ENCODE results near the gene GRAP2. TPM values are rescaled to one million over a fixed set of nuclear protein-coding genes. Genes with fewer than 3 reads are reported as not detected.

Gene GRAP2
- total and polyA plus RNA-seq, 2 of the 8 experiments (the other 6 are each of a cell fraction or from before 2014, with no cell fraction given): 0.08 TPM; not detected in 1

DNA sequence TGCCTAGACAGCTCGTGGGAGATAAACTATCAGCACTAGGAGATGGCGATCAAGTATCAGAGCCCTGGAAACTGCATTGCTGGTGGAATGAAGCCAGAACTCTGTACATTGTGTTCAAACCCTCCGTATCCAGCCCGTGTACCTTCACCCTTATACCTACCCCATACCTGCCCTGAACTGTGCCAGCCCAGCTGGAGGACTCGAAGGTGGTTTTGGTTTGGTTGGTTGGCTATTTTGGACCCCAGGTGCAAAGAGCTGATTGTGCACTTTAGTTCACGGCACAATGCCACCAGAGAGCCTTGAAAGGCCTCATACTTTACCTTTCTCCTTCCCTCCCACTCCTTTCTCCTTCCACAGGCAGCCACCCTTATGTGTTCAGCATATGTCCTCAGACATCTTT, 109.9 kb downstream of the GRAP2 start:
- H3K18ac ChIP-seq (ENCODE audit: extremely low read depth, low read length): no peak overlapping the region
- H2AK5ac ChIP-seq (ENCODE audit: low read depth, low read length): no peak overlapping the region
- H2BK120ac ChIP-seq (replicated peaks; ENCODE audit: low read depth, low read length): no peak overlapping the region
- H3K4ac ChIP-seq (replicated peaks; ENCODE audit: insufficient read length, low read depth, low read length): no peak overlapping the region
- 91% methylated on average over 6 of the region's 6 CpGs; no CpG with 5 or more reads in 1 of the 2 experiments for WGBS, 2 experiments (ENCODE audit: extremely low coverage in 1 of 2, insufficient coverage in 1 of 2, insufficient read length in 1 of 2, insufficient replicate concordance in 2 of 2, low coverage in 1 of 2, low lambda C conversion rate in 2 of 2, missing lambda C conversion rate in 1 of 2)
- peaks cover 14 to 23% (median 18%) of the 10 kb centered on the region in 4 experiments for H3K4me1 ChIP-seq (replicated peaks in 1 of 4; ENCODE audit: control insufficient read depth in 3 of 4, insufficient read depth in 4 of 4, low read length in 3 of 4)
- H3K4me3 ChIP-seq (ENCODE audit: extremely low read depth in 1 of 4, insufficient read depth in 2 of 4, low read depth in 3 of 4, low read length in 4 of 4): no peak overlapping the region
- ChIA-PET POLR2A (ENCODE audit: partially characterized antibody) (interaction anchor here (2.1 to 4.1 kb wide), 3 partner anchors 12 to 78 kb away, joined by 8 to 44 read pairs (median 13); no protein-coding TSS in a partner anchor), CTCF (ENCODE audit: partially characterized antibody) (interaction anchor here (0.9 to 16.1 kb wide), 10 partner anchors 10 to 481 kb away, joined by 3 to 159 read pairs (median 6); no protein-coding TSS in a partner anchor)
- no peak overlapping the region for H2AFZ ChIP-seq (ENCODE audit: low read length)
- no peaks in the 10 kb centered on the region for H3K27me3 ChIP-seq (replicated peaks in 1 of 4; ENCODE audit: control insufficient read depth in 3 of 4, extremely low read depth in 1 of 4, insufficient read depth in 3 of 4, low read length in 3 of 4)
- no peak overlapping the region for H3K27ac ChIP-seq (ENCODE audit: low read depth, low read length)
- TF ChIP-seq CEBPB (IDR thresholded peaks at IDR 0.05; ENCODE audit: low read depth, low read length): no peak
- TF ChIP-seq, protein P1, sequence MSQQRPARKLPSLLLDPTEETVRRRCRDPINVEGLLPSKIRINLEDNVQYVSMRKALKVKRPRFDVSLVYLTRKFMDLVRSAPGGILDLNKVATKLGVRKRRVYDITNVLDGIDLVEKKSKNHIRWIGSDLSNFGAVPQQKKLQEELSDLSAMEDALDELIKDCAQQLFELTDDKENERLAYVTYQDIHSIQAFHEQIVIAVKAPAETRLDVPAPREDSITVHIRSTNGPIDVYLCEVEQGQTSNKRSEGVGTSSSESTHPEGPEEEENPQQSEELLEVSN (IDR thresholded peaks at IDR 0.05): no peak
- TF ChIP-seq, protein P2, sequence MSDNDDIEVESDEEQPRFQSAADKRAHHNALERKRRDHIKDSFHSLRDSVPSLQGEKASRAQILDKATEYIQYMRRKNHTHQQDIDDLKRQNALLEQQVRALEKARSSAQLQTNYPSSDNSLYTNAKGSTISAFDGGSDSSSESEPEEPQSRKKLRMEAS (IDR thresholded peaks at IDR 0.05): no peak
- no peak for TF ChIP-seq NRF1 (IDR thresholded peaks at IDR 0.05; ENCODE audit: low read depth, low read length)
- TF ChIP-seq TAF7 (optimal IDR thresholded peaks at IDR 0.05; ENCODE audit: borderline replicate concordance, low read depth, low read length): no peak
- TF ChIP-seq YY1 (IDR thresholded peaks at IDR 0.05; ENCODE audit: low read depth, low read length): no peak
- TF ChIP-seq RNF2 (IDR thresholded peaks at IDR 0.05; ENCODE audit: borderline replicate concordance, low read depth, low read length, missing control alignments, poor library complexity, severe bottlenecking): no peak
- TF ChIP-seq CREB1 (IDR thresholded peaks at IDR 0.05): no peak
- no peak for TF ChIP-seq GTF2F1 (IDR thresholded peaks at IDR 0.05; ENCODE audit: borderline replicate concordance, low read depth, low read length)
- H4K91ac ChIP-seq (replicated peaks; ENCODE audit: insufficient read length, low read length): no peak overlapping the region
- no peak overlapping the region for H2BK15ac ChIP-seq (ENCODE audit: low read length)
- FAIRE-seq (no peak), DNase-seq (ENCODE audit: low read depth in 1 of 2, low spot score in 2 of 2) (no peak)
- no peak overlapping the region for H4K8ac ChIP-seq (ENCODE audit: extremely low read depth, insufficient read depth, low read length)
- H3K4me2 ChIP-seq (ENCODE audit: insufficient read depth in 1 of 2, low read depth in 2 of 2, low read length in 2 of 2): no peak overlapping the region
- H2BK5ac ChIP-seq (ENCODE audit: low read depth, low read length): no peak overlapping the region; the same call in 1 of the 2 replicates
- peaks cover 2 to 16% of the 10 kb centered on the region in 2 experiments for H4K20me1 ChIP-seq (replicated peaks in 1 of 2; ENCODE audit: control insufficient read depth in 1 of 2, insufficient read depth in 2 of 2, low read length in 2 of 2)
- H3K9me3 ChIP-seq (ENCODE audit: insufficient read depth in 2 of 2, low read depth in 1 of 2, low read length in 1 of 2): no peaks in the 10 kb centered on the region
- no peak overlapping the region for H3K9ac ChIP-seq (replicated peaks in 1 of 4; ENCODE audit: extremely low read depth in 1 of 4, low read depth in 3 of 4, low read length in 3 of 4)
- no peak overlapping the region for H3K56ac ChIP-seq (replicated peaks; ENCODE audit: insufficient read length, low read depth, low read length)
- H2BK12ac ChIP-seq (ENCODE audit: low read depth, low read length): 0 out of 2 replicates have a peak overlapping the region, but pooled peaks have one; percentile 71
- no peaks in the 10 kb centered on the region for H3K36me3 ChIP-seq (ENCODE audit: control insufficient read depth in 2 of 4, insufficient read depth in 4 of 4, low read length in 3 of 4)
- H3K23me2 ChIP-seq (ENCODE audit: low read depth, low read length): no peaks in the 10 kb centered on the region; the same call in 1 of the 2 replicates
- H3K14ac ChIP-seq (ENCODE audit: insufficient read length): no peak overlapping the region
- H3K23ac ChIP-seq (ENCODE audit: insufficient read length): no peak overlapping the region
- H2BK20ac ChIP-seq (ENCODE audit: low read length): no peak overlapping the region
- no peaks in the 10 kb centered on the region for H3K79me1 ChIP-seq (ENCODE audit: low read depth, low read length)
- H3K79me2 ChIP-seq (ENCODE audit: control insufficient read depth in 1 of 2, insufficient read depth in 2 of 2, low read length in 2 of 2): peaks cover 0 to 6% of the 10 kb centered on the region in 2 experiments; a peak in 2 of 4 replicates
- H4K5ac ChIP-seq (ENCODE audit: insufficient read length, low read depth, low read length): no peak overlapping the region

Measured in H1 (cell line).